Thymus (tissue), 11 donors: ENCODE measurements around the gene FBXO45. TPM values are rescaled to one million over a fixed set of nuclear protein-coding genes. Genes with fewer than 3 reads are reported as not detected.
A peak's percentile ranks its signal among the peaks of the same experiment; 100 is the strongest.
"Not testable (repeated sequence)": the region's sequence is repeated elsewhere in the genome, so short reads cannot be mapped to it uniquely, and the experiment has no call there.

Experiments
- DNase-seq, 9 donors: peaks; one replicate each; pipeline ENCODE4 v3.0.0-alpha.2; 2013; ENCODE audit warnings: low spot score in 9 of 9, low read depth in 6 of 9, missing footprints in 1 of 9
- H3K27ac ChIP-seq, 2 donors: one replicate each; pipeline ENCODE4 v1.5.1; 2013; ENCODE audit warnings: control low read depth in 1 of 2, low read depth in 1 of 2, low read length in 1 of 2, mild to moderate bottlenecking in 1 of 2, moderate library complexity in 1 of 2
- H3K27me3 ChIP-seq, 2 donors: one replicate each; pipeline ENCODE4 v1.5.1; 2013; ENCODE audit warnings: low read length in 1 of 2; ENCODE audit not compliant: control insufficient read depth in 2 of 2, insufficient read depth in 1 of 2
- H3K36me3 ChIP-seq, 2 donors: one replicate each; pipeline ENCODE4 v1.5.1; 2013; ENCODE audit warnings: low read length in 1 of 2, mild to moderate bottlenecking in 1 of 2, moderate library complexity in 1 of 2; ENCODE audit not compliant: control insufficient read depth in 2 of 2, insufficient read depth in 2 of 2
- H3K4me1 ChIP-seq, 2 donors: one replicate each; pipeline ENCODE4 v1.5.1; 2013; ENCODE audit warnings: low read length in 2 of 2; ENCODE audit not compliant: control insufficient read depth in 2 of 2, insufficient read depth in 2 of 2
- H3K4me3 ChIP-seq, 2 donors: one replicate each; pipeline ENCODE4 v1.5.1; 2013; ENCODE audit warnings: low read length in 2 of 2, control low read depth in 1 of 2, mild to moderate bottlenecking in 1 of 2
- H3K9me3 ChIP-seq, 2 donors: one replicate each; pipeline ENCODE4 v1.5.1; 2013; ENCODE audit warnings: low read length in 1 of 2, mild to moderate bottlenecking in 1 of 2; ENCODE audit not compliant: control insufficient read depth in 2 of 2, insufficient read depth in 1 of 2
- WGBS: extraction: QIAGEN DNeasy Blood & Tissue Kit; methylation state at CpG from one replicate; pipeline ENCODE4 v1.1.7; 2013; 5-methylcytosine and 5-hydroxymethylcytosine counted together
- polyA plus RNA-seq: library from polyadenylated mRNA; stranded (reverse); fragments of 200-250 nt; gene quantifications from one replicate; pipeline ENCODE4 v1.2.3, GENCODE V29; 2013
- total RNA-seq: library from RNA; stranded (reverse); fragments of 120-200 nt; gene quantifications from one replicate; pipeline ENCODE4 v1.2.4, GENCODE V29; 2013
- donor health status: healthy.

Gene FBXO45
- total and polyA plus RNA-seq, 2 donors: 7.0 to 9.9 TPM

DNA sequence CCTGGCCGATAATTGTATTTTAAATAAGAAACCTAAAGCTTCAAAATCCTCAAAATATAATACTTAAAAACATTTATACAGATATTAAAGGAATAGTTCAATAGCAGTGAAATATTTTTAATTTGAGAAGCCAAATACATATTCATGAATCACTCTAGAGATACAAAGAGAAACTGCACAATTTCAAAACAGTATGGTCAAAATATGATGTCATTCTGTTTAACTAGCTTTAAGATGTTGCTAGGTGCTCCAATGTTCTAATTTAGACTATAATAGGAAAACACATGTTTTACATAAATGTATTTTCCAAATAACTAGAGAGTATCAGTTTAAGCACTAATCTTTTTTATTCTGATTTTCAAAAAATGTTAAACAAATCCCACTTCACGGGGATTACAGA lies 60.8 kb downstream of the FBXO45 start:
- DNase-seq: no peak
- Histone ChIP-seq H3K9me3 (no peaks in the 10 kb centered on the region), H3K36me3 (no peaks in the 10 kb centered on the region), H3K27ac (peak overlapping the region in 1 of 2 donors; percentile 98), H3K4me1 (peaks cover 29 to 82% of the 10 kb centered on the region in 2 donors), H3K4me3 (no peak overlapping the region), H3K27me3 (no peaks in the 10 kb centered on the region)
- WGBS: 72% methylated on average over 2 of the region's 2 CpGs

DNA sequence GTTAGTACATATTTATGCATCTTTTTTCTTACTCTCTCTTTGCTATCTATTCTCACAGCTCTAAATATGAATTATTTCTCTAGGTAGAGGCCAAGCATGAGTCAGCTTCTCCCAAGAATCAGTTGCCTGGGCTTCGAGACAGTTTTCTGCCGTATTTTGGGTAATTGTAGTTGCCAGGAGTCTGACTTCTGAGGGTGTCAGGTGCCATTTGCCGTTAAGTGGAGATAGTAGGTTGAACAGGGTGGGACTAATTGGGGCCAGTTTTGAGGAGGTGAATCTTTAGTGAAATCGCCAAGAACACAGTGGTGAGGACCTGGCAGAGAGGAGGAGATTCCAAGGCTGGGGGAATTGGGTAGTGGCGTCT lies 63.2 kb downstream of the FBXO45 start:
- H3K27me3 ChIP-seq: no peaks in the 10 kb centered on the region
- 2% methylated on average over 5 of the region's 5 CpGs for WGBS
- peaks cover 0 to 4% of the 10 kb centered on the region in 2 donors for H3K9me3 ChIP-seq
- peak in 1 of 9 donors; percentile 58 for DNase-seq
- no peaks in the 10 kb centered on the region for H3K36me3 ChIP-seq
- peaks cover 30 to 82% of the 10 kb centered on the region in 2 donors for H3K4me1 ChIP-seq
- H3K27ac ChIP-seq: peak overlapping the region; percentile 92 to 98
- H3K4me3 ChIP-seq: peak overlapping the region; percentile 51 to 72

DNA sequence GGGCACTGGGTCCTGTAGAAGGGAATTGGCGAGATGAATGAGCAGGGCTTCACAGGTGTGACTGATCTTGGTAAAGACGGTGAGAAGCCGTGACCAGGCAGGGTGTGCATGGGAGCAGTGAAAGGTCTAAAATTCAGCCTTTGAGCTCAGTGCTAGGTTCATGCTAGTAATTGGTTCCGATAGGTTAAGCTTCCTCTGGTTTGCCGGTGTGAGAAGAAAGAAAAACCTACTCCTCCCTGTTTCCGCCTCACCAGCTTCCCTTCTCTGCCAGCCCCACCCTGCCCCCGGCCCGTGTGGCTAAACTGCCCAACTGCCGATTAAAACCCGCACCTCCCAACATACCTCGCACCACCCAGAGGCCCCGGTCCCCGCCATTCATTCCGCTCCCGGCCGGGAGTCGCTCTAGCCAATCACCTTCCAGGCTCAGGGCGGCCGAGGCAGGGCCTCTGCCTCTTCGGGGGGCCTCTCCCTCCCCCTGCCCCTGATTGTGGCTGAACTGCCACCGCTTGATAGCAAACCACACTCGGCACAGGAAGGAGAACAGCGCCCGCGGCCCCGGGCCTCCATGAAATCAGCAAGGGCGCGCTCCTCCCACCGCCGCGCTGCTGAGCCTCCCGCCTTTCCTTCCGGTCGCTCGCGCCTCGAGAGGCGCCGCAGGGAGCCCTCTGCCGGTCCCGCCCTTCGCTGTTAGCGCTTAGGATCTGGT lies 63.7 kb downstream of the FBXO45 start:
- peaks cover 0 to 4% of the 10 kb centered on the region in 2 donors for H3K9me3 ChIP-seq
- DNase-seq: peak in 8 of 9 donors; percentile 81 to 98 (median 92)
- H3K4me1 ChIP-seq: peaks cover 31 to 84% of the 10 kb centered on the region in 2 donors

DNA sequence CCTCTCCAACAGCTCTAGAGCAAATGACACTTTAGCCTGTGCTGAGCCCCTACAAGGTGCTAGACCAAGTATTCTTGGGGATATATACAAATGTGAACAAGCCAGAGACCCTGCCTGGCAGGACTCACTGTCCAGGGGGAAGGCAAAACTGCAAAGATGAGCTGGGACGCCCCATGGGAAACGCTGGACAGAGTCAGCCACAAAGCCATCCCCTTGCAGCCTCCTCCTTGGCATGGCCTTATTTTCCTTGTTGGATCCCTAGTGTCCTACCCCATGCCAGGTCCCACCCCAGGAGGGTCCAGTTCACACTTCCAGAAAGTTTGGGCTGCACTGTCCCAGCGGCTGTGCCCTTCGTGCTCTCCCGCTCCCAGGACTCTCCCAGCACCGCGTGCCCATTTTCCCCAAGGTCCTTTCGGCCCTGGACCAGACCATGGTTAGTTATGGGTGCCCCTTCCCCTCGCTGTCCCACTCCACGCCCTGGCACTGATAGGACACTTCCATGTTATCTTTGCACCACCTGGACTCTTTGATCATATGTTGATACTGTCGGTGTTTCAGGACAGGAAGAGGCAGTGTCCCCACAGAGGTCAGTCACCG lies 65.2 kb downstream of the FBXO45 start:
- WGBS: 40% methylated on average over 12 of the region's 12 CpGs
- Histone ChIP-seq H3K4me1 (peaks cover 33 to 85% of the 10 kb centered on the region in 2 donors), H3K4me3 (peak overlapping the region; percentile 51 to 72)

More for the DNA sequence above, 63.7 kb downstream of the FBXO45 start:
- Histone ChIP-seq H3K4me3 (peak overlapping the region; percentile 51 to 72), H3K27ac (peak overlapping the region; percentile 92 to 98), H3K27me3 (no peaks in the 10 kb centered on the region), H3K36me3 (no peaks in the 10 kb centered on the region)
- WGBS: under 1% methylated on average over 43 of the region's 43 CpGs

DNA sequence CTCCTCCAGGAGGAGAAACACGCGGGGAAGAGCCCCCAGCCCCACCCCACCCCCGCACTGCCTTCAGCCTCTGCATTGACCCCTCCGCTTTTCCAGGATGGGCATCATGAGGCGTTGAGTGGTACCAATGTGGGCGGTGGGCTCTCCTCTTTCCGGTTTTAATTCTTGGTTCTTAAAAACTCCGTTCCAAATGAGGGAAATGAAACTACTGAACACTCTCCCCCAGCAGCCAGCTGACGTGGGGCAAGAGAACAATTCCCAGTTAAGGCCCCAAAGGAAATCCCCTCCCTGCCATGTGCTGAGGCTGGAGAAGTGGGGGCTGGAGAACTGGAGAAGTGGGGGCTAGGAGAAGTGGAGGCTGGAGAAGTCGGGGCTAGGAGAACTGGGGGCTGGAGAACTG lies 65.8 kb downstream of the FBXO45 start:
- peaks cover 0 to 4% of the 10 kb centered on the region in 2 donors for H3K9me3 ChIP-seq
- H3K27me3 ChIP-seq: peaks cover 0 to 1% of the 10 kb centered on the region in 2 donors
- 11% methylated on average over 10 of the region's 10 CpGs for WGBS
- H3K4me1 ChIP-seq: peaks cover 37 to 87% of the 10 kb centered on the region in 2 donors
- peak overlapping the region in 1 of 2 donors; percentile 98 for H3K27ac ChIP-seq
- DNase-seq: peak in 1 of 9 donors; percentile 54
- peak overlapping the region; percentile 22 to 72 for H3K4me3 ChIP-seq
- H3K36me3 ChIP-seq: no peaks in the 10 kb centered on the region

More for the DNA sequence above, 65.2 kb downstream of the FBXO45 start:
- Histone ChIP-seq H3K36me3 (no peaks in the 10 kb centered on the region), H3K9me3 (peaks cover 0 to 4% of the 10 kb centered on the region in 2 donors), H3K27me3 (no peaks in the 10 kb centered on the region), H3K27ac (peak overlapping the region; percentile 33 to 98)
- peak in 1 of 9 donors; percentile 51 for DNase-seq

DNA sequence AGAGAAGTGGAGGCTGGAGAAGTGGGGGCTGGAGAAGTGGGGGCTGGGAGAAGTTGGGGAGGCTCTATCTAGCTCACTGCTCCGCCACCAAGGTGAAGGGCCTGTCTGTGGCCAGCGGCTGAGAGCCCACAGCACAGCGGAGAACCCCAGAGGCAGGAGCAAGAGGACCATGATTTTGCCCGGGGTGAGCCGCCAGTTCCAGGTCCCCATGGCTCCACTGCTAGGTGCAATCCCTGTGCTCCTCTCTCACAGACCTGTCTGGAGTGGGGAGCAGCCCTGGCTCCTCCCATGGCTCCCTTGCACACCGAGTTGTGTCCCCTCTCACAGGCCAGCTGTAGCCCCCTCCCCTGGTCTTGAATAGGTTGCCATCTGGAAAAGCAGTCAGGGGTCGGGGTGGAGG lies 66.4 kb downstream of the FBXO45 start:
- Histone ChIP-seq H3K27ac (peak overlapping the region; percentile 3 to 98), H3K4me3 (peak overlapping the region in 1 of 2 donors; percentile 15), H3K27me3 (peaks cover 0 to 3% of the 10 kb centered on the region in 2 donors), H3K9me3 (peaks cover 0 to 4% of the 10 kb centered on the region in 2 donors), H3K36me3 (no peaks in the 10 kb centered on the region), H3K4me1 (peaks cover 37 to 85% of the 10 kb centered on the region in 2 donors)
- WGBS: 30% methylated on average over 7 of the region's 7 CpGs
- DNase-seq: peak in 1 of 9 donors; percentile 44

DNA sequence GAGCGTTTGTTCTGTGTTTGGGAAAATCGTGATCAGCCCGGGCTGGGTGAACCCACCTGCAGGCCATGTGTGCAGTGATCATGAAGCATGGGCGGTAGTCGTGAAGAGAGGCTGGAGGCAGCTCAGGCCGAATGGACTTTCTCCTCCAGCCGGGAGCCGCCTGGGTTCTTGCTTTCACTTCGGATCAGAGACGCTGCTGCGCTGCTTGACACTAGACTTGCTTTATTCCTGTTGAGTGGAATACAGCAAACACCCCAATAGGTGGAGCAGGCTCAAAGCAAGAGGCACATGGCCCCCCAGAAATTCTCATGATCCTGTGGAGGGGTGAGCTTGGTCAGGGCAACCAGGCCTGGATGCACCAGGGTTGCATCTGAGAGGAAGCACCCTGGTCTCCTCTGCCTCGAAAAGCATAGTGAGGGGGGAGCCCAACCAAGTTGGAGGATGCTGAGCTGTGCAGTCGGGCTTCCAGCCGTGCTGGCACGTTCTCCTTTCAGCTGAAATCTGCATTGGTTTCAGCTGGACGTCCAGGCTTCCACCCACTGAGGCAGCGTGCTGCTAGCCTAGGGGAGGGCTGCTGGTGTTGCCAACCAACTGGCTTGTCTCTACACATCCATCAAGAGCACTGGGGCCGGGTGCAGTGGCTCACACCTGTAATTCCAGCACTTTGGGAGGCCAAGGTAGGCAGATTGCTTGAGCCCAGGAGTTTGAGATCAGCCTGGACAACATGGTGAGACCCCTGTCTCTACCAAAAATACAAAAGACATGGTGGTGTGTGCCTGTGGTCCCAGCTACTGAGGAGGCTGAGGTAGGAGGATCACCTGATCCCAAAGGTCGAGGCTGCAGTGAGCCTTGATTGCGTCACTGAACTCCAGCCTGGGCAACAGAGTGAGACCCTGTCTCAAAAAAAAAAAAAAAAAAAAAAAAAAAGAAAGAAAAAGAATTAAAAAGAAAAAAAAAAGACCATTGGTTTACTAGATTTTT lies 68.2 kb downstream of the FBXO45 start:
- WGBS: 65% methylated on average over 20 of the region's 20 CpGs
- H3K9me3 ChIP-seq: peaks cover 0 to 4% of the 10 kb centered on the region in 2 donors
- peaks cover 0 to 3% of the 10 kb centered on the region in 2 donors for H3K27me3 ChIP-seq
- H3K4me1 ChIP-seq: peaks cover 38 to 85% of the 10 kb centered on the region in 2 donors
- no peak overlapping the region for H3K4me3 ChIP-seq
- no peak for DNase-seq
- H3K27ac ChIP-seq: peak overlapping the region in 1 of 2 donors; percentile 1
- peaks cover 0 to 1% of the 10 kb centered on the region in 2 donors for H3K36me3 ChIP-seq

DNA sequence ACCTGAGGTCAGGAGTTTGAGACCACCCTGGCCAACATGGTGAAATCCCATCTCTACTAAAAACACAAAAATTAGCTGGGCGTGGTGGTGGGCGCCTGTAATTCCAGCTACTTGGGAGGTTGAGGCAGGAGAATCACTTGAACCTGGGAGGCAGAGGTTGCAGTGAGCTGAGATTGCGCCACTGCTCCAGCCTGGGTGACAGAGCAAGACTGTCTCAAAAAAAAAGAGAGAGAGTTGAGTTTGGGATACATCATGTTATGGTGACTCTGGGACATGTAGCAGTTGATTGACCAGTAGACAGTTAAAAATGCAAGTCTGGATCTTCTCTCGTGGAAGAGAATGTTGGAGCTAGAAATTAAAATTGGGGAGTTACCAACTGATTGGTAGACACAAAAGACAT lies 69.5 kb downstream of the FBXO45 start:
- H3K27me3 ChIP-seq, H3K36me3 ChIP-seq, H3K9me3 ChIP-seq, H3K4me3 ChIP-seq, DNase-seq: not testable (repeated sequence)
- peak overlapping the region in 1 of 2 donors; percentile 12 for H3K27ac ChIP-seq
- H3K4me1 ChIP-seq: peaks cover 43 to 90% of the 10 kb centered on the region in 2 donors
- WGBS: 90% methylated on average over 4 of the region's 4 CpGs
